HG02588 (cell line): ENCODE data around the gene GRIA1.
"Not testable (repeated sequence)": the region's sequence is repeated elsewhere in the genome, so short reads cannot be mapped to it uniquely, and the experiment has no call there.

Experiments
- ATAC-seq: cut with Tn5 transposase; IDR thresholded peaks from one replicate; pipeline ENCODE4 v1.9.1; 2021; ENCODE audit warnings: mild to moderate bottlenecking, moderate library complexity; ENCODE audit not compliant: unreplicated experiment

Gene GRIA1

DNA sequence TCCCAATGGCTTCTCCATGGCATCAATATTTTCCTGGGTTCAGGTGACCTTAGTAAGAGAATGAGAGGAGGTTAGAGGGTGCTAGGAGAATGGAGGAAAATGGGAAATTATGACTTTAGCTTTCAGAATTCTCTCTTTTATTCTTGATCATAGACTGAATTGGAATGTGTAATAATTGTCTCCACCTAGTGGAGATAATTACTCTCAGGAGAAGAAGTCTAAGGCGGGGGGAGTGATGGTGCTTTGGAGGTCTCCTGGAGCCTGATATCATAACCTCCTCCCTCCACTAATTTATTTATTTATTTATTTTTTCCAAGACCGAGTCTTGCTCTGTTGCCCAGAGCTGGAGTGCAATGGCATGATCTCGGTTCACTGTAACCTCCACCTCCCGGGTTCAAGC lies 221.3 kb downstream of the GRIA1 start:
- ATAC-seq: no peak

DNA sequence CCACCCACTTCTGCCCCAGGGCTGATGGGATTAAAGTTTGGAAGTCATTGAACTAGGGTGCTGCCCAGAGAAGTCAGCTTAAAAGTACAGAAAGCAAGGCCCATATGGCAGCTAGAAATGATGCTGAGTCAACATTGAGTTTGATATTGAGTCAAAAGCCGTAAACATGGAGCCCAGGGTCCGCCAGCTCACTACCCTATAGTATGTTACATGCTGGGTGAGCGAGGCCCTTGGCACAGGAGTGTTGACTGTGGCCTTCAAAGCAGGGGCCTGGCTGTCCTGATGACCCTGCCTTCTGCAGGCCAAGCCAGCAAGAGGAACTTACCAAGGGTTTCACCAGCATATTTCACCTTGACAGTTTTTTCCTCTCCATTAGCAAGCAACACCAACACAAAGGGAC lies 222.5 kb downstream of the GRIA1 start:
- ATAC-seq: no peak

DNA sequence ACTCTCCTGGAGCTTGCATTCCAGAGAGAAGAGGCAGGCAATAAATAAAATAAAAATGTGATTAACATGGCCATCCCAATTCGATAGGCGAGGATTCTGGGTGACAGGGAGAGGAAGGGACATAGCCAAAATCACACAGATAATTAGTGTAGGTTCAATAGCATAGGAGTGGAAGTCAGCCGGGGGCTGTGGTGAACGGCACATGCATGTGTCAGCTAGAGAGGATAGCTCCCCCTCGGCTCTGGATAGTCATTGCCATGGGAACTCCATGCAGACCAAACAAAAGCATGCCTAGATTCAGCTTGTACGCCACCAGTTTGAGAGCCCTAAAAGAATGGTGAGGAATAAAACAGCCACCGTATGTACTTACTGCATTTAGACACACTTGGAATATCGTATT lies 223.5 kb downstream of the GRIA1 start:
- no peak for ATAC-seq

DNA sequence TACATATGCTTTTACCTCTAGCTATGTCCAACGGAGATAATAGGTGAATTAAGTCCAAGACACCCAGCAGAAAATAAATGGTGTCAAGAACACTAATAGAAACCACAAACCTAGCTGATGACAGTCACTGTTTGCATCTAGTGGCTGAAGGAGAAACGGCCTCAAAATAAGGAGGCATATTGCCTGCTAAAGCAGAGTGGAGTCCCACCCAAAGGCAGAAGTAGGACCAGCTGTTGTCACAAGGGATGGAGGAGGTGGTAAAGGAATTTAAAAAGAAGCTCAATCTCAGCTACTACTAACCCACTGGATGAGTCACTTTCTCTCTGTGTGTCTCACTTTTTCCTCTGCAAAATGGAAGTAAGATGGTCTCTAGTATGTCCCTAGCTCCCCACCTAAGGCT lies 224.3 kb downstream of the GRIA1 start:
- no peak for ATAC-seq

DNA sequence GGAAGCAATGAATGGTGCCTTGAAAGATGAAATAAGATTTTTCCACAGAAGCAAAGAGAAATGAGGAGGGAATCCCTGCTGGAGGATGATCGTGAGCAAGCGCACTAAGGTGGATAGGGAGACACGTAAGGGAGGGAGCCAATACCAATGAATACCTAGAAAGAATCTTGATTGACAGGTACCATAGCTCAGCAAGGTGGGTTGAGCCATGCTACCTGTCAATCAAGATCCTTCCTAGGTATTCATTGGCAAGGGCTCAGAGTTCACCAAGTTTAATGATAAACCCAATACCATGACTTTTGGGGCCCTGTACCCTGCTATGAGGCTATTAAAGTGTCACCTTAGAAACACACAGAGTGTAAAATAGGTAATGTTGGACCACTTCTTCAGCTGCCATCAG lies 226.8 kb downstream of the GRIA1 start:
- no peak for ATAC-seq

DNA sequence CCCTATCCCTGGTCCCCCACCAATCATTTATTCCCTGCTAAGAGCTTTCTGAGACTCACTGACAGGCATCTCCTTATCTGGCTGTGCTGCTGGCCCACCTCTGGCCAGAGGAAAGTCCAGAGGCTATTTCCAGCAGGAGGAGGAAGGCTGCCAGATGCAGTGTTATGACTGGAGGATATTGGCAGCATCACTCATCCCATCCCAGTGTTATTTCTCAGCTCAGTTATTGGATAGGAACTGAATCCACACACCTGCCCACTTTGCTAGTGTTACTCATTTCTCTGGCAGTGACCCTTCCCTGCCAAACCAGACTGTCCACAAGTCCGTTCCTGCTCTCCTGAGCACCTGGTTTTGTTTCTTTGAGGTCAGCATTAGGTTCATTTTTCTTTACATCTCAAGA lies 228.2 kb downstream of the GRIA1 start:
- no peak for ATAC-seq

DNA sequence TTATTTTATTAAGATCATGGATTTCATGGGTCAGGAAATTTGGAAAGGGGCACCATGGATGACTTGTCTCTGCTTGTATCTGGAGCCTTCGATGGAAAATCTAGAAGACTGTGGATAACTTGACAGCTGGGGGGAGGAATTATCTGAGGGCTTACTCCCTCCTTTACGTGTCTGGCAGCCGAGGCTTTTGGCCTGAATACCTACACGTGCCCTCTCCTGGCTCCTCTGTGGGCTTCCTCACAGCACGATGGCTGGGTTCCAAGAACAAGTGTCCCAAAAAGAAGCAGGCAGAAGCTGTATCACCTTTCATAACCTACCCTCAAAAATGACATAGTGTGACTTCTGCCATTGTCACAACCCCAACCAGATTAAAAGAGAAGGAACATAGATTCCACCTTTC lies 228.9 kb downstream of the GRIA1 start:
- no peak for ATAC-seq

DNA sequence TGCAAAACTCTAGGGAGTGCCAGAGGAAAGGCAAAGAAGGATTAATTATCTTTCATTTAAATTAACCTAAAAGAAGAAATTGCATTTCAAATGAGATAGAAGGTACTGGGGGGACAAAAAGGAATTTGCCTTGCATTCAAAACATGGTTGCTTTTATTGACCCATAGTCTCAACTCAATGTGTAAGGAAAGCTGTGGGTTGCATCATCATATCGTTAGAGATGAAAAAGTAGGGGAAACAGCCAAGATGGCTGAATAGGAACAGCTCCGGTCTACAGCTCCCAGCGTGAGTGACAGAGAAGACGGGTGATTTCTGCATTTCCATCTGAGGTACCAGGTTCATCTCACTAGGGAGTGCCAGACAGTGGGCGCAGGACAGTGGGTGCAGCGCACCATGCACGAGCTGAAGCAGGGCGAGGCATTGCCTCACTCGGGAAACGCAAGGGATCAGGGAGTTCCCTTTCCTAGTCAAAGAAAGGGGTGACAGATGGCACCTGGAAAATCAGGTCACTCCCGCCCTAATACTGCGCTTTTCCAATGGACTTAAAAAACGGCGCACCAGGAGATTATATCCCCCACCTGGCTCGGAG lies 232.6 kb downstream of the GRIA1 start:
- not testable (repeated sequence) for ATAC-seq

DNA sequence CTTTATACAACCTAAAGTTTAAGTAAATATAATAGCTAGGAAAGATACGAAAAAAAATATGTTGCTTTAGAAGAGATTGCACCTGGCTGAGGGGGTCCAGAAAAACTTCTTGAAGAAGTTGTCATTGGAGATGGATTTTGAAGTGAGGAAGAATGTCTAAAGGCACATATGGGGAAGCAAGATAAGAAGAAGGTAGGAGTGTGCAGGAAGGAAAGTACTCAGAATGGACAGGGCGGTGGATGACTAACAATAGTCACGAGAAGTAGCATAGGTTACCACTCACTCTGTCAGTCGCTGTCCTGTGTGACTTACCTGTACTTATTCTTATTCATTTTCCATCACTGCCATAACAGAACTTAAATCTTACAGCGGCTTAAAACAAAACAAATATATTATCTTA lies 251.6 kb downstream of the GRIA1 start:
- ATAC-seq: no peak

DNA sequence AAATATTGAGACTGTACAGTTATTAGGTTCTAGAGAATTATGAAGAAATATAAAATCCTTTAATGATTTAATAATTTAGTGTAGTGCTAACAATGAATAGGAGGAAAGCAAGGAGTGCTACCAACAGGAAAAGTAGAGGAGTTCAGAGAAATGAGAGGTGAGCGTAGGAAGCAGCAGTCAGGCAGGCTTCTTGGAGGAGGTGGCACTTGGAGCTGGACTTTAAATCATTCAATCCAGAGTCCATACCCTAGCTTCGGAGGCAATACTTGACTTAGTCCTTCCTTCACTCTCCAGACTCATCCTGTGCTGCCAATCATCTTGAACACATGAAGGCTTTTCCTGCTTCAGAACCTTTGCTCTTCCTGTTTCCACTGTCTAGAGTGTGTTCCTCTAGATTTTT lies 254.3 kb downstream of the GRIA1 start:
- no peak for ATAC-seq

DNA sequence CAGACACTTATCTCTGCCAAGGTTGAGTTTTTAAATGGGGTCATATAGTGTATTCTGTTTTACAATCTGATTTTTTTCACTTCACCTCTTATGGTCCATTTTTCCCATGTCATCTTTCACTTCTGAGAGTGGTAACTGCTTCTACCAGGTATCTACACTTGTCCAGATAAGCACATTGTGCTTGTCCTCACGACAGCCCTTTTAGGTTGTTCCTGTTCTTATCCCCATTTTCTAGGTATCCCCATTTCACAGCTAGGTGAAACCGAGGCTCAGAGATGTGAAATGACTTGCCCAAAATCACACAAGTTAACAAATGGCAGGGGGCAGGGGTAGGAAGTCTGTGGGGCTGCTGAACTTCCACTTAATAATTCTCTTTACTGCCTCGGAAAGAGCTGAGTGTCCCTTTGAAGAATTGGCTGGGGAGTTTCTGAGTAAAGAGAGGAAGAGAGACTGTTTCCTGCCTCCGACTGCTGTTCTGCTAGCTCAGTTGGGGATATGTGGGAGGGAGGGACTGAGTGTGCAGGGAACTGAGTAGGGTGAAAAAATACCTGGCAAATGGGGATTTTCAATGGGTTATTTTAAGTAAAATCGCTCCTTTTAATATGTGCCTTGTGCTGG lies 255.4 kb downstream of the GRIA1 start:
- ATAC-seq: no peak

DNA sequence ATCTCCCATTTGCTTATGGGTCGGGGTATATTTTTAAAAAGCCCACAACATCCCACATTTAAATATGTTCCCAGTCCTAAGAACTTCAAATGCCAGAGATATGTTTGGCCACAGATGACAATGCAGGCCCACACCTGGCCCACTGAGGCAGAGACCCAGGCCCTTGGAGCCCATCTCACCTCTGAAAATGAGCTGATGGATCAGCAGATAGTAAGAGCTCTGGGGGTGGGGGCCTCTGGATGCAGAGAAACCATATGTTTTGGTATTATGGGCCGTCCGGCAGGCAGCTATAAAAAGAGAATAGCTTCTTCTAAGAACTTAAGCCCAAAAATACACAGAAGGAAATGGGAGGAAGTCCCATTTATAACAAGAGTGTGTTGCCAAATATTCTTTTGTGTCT lies 256.0 kb downstream of the GRIA1 start:
- no peak for ATAC-seq

DNA sequence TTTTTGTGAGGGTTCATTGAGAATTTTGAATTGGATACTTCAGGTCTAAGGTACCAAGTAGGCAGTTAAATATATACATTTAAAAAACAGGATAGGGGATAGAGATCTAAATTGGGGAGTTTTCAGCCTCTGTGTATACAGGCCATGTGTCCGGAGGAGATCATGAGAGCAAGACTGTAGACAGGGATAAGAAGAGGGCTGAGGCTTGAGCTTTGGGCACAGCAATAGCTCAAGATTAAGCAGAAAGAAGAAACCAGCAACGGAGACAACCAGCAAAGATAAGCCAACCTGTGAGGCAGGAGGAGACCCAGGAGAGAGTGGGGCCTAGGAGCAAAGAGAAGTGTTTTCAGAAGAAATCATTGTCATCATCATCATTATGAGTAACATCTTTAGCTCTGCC lies 258.4 kb downstream of the GRIA1 start:
- no peak for ATAC-seq

DNA sequence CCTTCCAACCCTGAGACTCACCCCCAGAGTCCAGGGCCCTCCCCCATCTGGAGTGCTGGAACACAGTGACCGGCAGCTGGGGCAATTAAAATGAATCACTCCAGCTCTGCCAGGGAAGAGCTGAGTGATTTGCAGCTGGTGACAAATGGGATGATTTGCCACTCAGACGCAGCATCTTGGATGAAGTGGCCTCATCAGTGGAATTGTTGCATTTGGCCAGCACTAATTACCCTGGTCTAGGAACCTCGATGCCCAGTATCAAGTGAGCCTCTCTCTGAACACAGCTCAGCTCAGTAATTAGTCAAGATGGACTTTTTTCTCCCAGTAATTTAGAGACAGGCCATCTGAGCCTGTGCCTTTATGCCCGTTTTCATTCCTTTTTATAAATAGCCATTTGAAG lies 259.5 kb downstream of the GRIA1 start:
- ATAC-seq: no peak

DNA sequence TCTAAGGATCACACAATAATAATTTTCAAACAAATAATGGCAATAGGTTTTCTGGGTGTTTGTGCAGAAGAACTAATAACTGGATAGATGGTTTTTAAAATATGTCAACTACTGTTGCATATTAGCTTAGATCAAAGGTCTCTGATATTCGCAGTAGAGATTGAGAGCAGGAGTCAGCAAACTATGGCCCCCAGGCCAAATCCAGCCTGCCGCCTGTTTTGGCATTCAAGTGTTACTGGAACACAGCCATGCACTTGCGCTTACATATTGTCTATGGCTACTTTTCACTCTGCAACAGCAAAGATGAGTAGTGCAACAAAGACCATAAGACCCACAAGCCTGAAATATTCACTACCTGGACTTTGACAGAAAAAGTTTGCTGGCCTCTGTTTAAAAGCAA lies 260.8 kb downstream of the GRIA1 start:
- no peak for ATAC-seq

DNA sequence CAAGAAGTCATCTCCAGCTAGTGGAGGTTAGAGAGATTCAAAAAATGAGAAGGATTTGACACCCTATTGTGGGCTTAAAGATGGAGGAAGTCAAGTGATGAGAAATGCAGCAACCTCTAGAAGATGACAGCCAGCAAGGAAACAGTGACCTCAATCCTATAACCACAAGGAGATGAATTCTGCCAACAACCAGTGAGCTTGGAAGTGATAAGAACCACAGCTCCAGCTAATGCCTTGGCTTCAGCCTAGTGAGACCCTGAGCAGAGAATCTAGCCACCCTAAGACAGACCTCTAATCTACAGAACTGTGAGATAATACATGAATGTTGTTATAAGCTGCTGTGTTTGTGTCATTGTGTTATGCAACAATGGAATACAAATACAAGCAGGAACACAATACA lies 262.4 kb downstream of the GRIA1 start:
- no peak for ATAC-seq

DNA sequence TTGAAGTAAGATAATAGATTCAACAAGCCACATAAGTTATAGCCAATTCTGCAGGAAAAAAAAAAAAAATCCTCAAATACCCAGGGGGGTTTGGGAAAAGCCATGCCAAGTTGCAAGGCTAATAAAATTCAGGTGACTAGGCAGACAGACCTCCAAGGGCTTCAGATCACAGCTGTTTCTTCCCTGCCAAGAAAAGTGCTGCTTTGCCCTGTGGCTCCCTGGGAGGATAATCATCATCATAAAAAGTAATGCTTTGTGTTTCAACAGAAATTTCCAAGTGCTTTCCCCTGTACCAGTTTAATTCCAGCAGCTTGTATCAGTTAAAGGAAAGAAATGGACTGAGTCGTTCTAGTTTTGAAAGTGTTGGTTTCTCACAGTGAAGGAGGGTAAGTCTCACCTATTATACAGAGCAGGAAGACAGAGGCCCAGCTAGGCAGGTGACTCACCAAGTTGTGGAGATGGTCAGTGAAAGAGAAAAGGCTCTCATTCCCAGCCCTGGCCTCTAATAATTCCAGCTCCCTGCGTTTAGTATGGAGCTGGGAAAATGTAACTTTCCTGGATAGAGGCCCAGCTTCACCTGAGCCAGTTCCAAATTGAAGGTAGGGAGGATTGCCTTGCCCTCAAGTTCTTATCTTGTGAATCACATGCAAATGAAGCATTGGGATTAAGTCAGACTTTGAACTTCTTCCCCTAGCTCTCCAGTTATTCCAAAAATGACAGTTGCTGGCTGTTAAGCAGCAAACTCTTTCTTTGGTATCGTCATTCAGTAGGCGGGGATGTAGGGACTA lies 263.4 kb downstream of the GRIA1 start:
- ATAC-seq: no peak

DNA sequence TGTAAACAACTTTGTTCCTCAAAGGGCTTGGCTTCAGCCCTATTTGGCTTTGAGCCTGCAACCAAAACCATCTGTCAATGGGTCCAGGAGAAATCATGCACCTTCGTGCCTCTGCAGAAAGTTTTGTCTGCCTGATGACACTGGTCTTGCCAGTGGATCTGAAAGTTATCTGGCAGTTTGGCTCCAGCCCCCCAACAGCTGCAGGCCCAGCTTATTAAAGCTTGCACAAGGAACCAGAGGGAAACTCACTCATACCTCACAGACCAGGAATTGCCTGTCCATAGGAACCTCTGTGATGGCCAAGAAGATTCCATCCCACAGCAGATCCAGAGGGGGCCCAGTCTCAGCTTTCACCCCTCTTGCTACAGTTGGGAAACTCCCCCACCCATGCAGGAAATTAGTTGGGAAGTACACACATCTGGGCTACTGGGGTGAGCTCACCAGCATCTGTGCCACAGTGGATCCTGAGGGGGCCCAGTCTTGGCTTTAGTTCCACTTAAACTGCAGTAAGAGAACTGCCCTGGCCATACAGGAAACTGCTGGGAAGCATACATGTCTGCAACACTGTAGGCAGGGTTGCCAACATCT lies 265.5 kb downstream of the GRIA1 start:
- no peak for ATAC-seq

DNA sequence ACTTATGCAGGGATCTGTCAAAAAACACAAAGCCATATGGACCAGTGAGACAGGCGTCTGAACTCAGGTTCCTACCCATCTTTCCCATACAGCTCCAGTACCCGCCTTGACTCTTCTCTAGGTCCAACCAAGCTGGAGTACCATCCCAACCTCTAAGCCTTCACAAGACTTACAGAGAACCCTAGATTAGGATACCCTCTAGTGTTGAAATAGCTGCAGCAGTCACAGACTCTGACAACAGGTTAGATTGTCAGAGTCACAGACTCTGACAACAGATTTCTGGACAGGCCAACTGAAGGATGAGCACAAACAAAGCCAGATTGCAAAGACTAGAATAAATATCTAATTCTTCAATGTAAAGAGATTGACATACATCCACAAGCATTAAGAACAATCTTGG lies 266.1 kb downstream of the GRIA1 start:
- no peak for ATAC-seq

DNA sequence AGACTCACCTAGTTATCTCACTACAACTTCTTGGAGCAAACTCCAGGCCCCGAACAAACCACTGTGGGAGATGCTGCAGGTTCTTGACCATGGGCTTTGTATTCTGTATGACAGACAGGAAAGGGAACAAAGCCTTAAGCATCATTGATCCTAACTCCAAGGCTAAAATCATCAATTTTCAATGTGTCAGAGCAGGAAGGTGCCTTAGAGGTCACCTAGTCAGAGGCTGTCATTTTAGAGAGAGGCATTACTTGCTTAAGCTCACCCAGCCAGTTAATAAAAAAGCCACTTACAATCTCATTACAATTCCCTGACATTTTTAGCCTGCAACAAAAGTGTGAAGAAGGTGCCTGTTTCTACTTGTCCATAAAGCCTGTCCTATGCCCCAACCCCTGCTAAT lies 275.5 kb downstream of the GRIA1 start:
- no peak for ATAC-seq

DNA sequence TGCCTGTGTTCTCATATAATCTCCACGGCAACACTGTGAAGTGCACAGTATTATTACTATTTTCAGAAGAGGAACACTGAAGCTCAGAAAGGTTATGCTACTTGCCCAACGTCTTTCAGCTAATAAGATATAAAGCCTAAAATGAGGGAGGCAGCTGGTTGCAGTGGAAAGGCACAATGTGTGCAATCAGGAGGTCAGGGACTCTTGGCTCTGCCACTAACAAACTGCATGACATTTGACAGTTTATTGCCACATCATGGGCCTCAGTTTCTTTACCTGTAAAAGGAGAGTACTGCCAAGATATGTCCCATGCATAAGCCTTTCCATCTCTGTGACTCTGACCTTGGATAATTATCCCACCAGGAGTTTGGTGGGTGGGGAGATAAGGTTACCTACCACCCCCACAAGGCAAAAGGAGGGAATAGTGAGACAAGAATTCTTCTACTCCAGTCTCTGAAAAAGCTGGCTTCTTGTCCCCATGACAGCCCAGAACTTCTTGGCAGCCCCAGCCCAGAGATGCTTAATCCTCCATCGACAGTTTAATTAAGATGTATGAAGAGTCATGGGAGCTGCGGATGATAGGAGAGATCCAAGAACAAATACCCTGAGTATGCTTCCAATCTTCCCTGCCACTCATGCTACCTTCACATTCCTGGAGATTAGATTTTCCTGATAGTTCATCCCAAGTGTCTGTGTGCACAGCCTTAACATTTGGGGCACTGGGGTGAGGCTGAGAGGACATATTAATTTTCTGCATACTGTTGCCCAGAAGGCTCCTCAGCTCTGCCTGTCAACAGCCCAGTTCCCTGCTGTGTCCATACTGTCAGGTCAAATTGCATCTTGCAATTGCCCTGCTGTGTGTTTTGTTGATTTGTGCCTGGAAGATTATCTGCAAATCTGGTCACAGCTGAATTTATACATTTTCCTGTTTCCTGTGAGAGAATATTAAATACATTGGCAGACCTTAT lies 277.0 kb downstream of the GRIA1 start:
- no peak for ATAC-seq
